Activated naive CD8-positive, alpha-beta T cell treated with anti-CD3 and anti-CD28 coated beads for 36 hours (primary cell): Measurements from ENCODE around the gene MINDY4. TPM values are rescaled to one million over a fixed set of nuclear protein-coding genes. Genes with fewer than 3 reads are reported as not detected.
"Not testable (repeated sequence)": the region's sequence is repeated elsewhere in the genome, so short reads cannot be mapped to it uniquely, and the experiment has no call there.

ENCODE experiments used
- DNase-seq: peaks from one replicate; pipeline ENCODE4 v3.0.0; 2021
- H3K27ac Mint-ChIP-seq: one replicate; pipeline ENCODE4 v1.8.0; 2022; ENCODE audit warnings: mild to moderate bottlenecking, moderate library complexity, mixed read lengths
- H3K27me3 Mint-ChIP-seq: one replicate; pipeline ENCODE4 v1.8.0; 2022; ENCODE audit warnings: mild to moderate bottlenecking, mixed read lengths
- H3K36me3 Mint-ChIP-seq: one replicate; pipeline ENCODE4 v1.8.0; 2021; ENCODE audit warnings: mild to moderate bottlenecking, mixed read lengths
- H3K4me1 Mint-ChIP-seq: one replicate; pipeline ENCODE4 v1.8.0; 2021; ENCODE audit warnings: mixed read lengths
- H3K4me3 Mint-ChIP-seq: one replicate; pipeline ENCODE4 v1.8.0; 2022; ENCODE audit warnings: mild to moderate bottlenecking, moderate library complexity, mixed read lengths
- H3K9me3 Mint-ChIP-seq: one replicate; pipeline ENCODE4 v1.8.0; 2022; ENCODE audit warnings: mixed read lengths
- total RNA-seq, 2 experiments: library from RNA; stranded (reverse); gene quantifications; one replicate each; pipeline ENCODE4 v1.2.3, GENCODE V29; 2021

Gene MINDY4
- total RNA-seq, 2 experiments from 2014 or later: 1.6 to 2.0 TPM

DNA sequence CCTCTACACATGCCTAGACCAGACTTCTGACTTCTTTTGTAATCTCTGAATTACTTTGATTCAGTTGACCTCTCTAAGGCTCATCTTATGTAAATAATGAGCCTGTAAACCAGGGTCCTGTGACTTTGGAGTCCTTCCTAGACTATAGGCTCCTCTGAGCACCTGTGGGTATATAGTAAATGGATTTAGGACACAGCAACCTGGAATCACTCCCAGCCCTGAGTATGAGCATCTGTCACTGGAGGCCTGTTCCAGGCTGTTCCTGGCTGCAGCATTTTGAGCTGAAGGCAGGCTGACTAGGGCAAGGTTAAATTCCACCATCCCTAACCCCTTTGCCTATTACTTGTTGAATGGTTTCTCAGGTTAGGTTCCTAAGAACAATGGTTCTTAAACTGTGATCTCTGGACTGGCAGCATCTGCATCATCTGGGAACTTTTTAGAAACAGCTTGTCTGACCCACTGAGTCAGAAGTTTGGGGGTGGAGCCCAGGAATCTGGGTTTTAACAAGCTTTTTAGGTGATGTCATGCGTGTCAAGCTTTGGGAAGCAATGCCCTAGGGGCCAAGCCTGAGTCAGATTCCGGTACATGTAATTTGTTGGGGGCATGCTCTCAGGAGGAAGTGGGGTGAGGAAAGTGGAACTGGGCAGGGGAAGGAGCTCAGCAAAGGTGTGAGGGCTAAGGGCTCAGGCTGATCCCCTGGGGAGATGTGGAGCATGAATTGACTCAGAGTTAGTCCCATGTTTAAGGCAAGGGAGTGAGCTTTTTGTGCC lies 28.2 kb downstream of the MINDY4 start:
- no peak for DNase-seq
- no peak overlapping the region for H3K4me3 Mint-ChIP-seq
- peaks cover 17% of the 10 kb centered on the region for H3K4me1 Mint-ChIP-seq
- no peaks in the 10 kb centered on the region for H3K36me3 Mint-ChIP-seq
- no peak overlapping the region for H3K27ac Mint-ChIP-seq
- no peaks in the 10 kb centered on the region for H3K9me3 Mint-ChIP-seq
- H3K27me3 Mint-ChIP-seq: no peaks in the 10 kb centered on the region

DNA sequence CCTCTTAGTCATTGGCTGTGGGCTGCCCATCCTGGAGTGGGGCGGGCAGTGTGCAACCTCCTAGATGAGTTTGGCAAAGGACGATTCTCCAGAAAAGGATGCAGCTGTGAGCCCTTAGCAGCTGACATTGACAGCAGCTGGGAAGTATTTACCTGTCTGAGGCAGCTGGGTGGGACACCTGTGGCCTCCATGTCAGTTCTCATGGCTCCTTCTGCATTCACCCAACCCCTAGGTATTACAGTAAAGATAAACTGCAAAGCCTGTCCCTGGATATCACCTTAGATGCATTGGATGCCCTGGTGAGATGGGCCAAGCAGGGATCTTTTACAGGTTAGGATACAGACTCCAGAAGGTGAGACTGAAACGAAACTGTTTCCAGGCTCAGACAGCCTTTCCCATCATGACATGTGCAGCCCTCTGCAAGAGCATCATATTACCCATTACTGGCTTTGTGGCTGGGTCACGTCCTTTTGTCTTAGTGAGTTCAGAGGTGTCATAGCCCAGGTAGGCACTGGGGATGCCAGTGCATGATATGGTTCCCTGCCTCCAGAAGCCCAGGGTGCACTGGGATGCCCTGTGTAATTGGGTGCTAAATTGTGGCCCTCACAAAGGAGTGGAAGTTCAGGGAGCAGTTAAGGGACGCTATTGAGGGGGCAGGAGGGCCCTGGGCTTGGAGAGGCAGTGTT lies 28.9 kb downstream of the MINDY4 start:
- Mint-ChIP-seq H3K4me3 (no peak overlapping the region), H3K27me3 (no peaks in the 10 kb centered on the region), H3K27ac (no peak overlapping the region), H3K9me3 (no peaks in the 10 kb centered on the region), H3K36me3 (no peaks in the 10 kb centered on the region), H3K4me1 (peaks cover 17% of the 10 kb centered on the region)
- no peak for DNase-seq

- Mint-ChIP-seq H3K4me1 (peaks cover 15% of the 10 kb centered on the region), H3K9me3 (no peaks in the 10 kb centered on the region), H3K36me3 (no peaks in the 10 kb centered on the region), H3K27ac (no peak overlapping the region), H3K4me3 (no peak overlapping the region), H3K27me3 (no peaks in the 10 kb centered on the region)
- DNase-seq: no peak
Observed at GRCh38 chr7:30800785-30801252, 29.6 kb downstream of the MINDY4 start.

- no peak overlapping the region for H3K27ac Mint-ChIP-seq
- H3K27me3 Mint-ChIP-seq: no peaks in the 10 kb centered on the region
- H3K4me1 Mint-ChIP-seq: no peaks in the 10 kb centered on the region
- no peaks in the 10 kb centered on the region for H3K36me3 Mint-ChIP-seq
- no peak for DNase-seq
- no peak overlapping the region for H3K4me3 Mint-ChIP-seq
- no peaks in the 10 kb centered on the region for H3K9me3 Mint-ChIP-seq
Observed at GRCh38 chr7:30802812-30803211, 31.6 kb downstream of the MINDY4 start.

- Mint-ChIP-seq H3K27ac (no peak overlapping the region), H3K36me3 (no peaks in the 10 kb centered on the region), H3K4me1 (no peaks in the 10 kb centered on the region), H3K4me3 (no peak overlapping the region), H3K9me3 (no peaks in the 10 kb centered on the region), H3K27me3 (no peaks in the 10 kb centered on the region)
- DNase-seq: no peak
Observed at GRCh38 chr7:30804078-30804661, 33.0 kb downstream of the MINDY4 start.

- H3K4me1 Mint-ChIP-seq: no peaks in the 10 kb centered on the region
- DNase-seq: no peak
- no peaks in the 10 kb centered on the region for H3K36me3 Mint-ChIP-seq
- H3K27me3 Mint-ChIP-seq: no peaks in the 10 kb centered on the region
- no peak overlapping the region for H3K27ac Mint-ChIP-seq
- H3K9me3 Mint-ChIP-seq: no peaks in the 10 kb centered on the region
- H3K4me3 Mint-ChIP-seq: no peak overlapping the region
Observed at GRCh38 chr7:30805081-30805691, 34.0 kb downstream of the MINDY4 start.

GRCh38 chr7:30805931-30806330 lies 34.7 kb downstream of the MINDY4 start:
- no peak overlapping the region for H3K27ac Mint-ChIP-seq
- no peaks in the 10 kb centered on the region for H3K36me3 Mint-ChIP-seq
- no peaks in the 10 kb centered on the region for H3K27me3 Mint-ChIP-seq
- H3K4me3 Mint-ChIP-seq: no peak overlapping the region
- no peaks in the 10 kb centered on the region for H3K9me3 Mint-ChIP-seq
- H3K4me1 Mint-ChIP-seq: no peaks in the 10 kb centered on the region
- DNase-seq: no peak

DNA sequence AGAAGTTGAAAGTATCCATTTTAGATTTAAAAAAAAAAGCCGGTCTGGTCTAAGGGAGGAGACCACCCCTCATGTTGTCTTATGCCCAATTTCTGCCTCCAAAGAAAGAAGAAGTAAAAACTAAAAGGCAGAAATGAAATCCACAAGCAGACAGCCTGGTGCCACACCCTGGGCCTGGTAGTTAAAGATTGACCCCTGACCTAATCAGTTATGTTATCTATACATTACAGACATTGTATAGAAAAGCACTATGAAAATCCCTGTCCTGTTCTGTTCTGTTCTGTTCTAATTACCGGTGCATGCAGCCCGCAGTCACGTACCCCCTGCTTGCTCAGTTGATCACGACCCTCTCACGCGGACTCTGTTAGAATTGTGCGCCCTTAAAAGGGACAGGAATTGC lies 36.3 kb downstream of the MINDY4 start:
- not testable (repeated sequence) for DNase-seq, H3K4me3 Mint-ChIP-seq, H3K36me3 Mint-ChIP-seq, H3K27me3 Mint-ChIP-seq, H3K9me3 Mint-ChIP-seq, H3K27ac Mint-ChIP-seq, H3K4me1 Mint-ChIP-seq

GRCh38 chr7:30807941-30808340 lies 36.7 kb downstream of the MINDY4 start:
- not testable (repeated sequence) for DNase-seq, H3K4me3 Mint-ChIP-seq, H3K36me3 Mint-ChIP-seq, H3K27ac Mint-ChIP-seq, H3K27me3 Mint-ChIP-seq, H3K4me1 Mint-ChIP-seq, H3K9me3 Mint-ChIP-seq

- H3K27ac Mint-ChIP-seq: no peak overlapping the region
Observed at GRCh38 chr7:30810986-30811385, 39.8 kb downstream of the MINDY4 start.

GRCh38 chr7:30812676-30813075 lies 41.5 kb downstream of the MINDY4 start:
- H3K27ac Mint-ChIP-seq: no peak overlapping the region
- no peaks in the 10 kb centered on the region for H3K27me3 Mint-ChIP-seq

More at GRCh38 chr7:30810986-30811385, 39.8 kb downstream of the MINDY4 start:
- H3K27me3 Mint-ChIP-seq: no peaks in the 10 kb centered on the region
- no peaks in the 10 kb centered on the region for H3K36me3 Mint-ChIP-seq
- H3K4me3 Mint-ChIP-seq: no peak overlapping the region
- no peak for DNase-seq
- H3K9me3 Mint-ChIP-seq: no peaks in the 10 kb centered on the region
- no peaks in the 10 kb centered on the region for H3K4me1 Mint-ChIP-seq

GRCh38 chr7:30813466-30813865 lies 42.2 kb downstream of the MINDY4 start:
- H3K27ac Mint-ChIP-seq: no peak overlapping the region
- no peaks in the 10 kb centered on the region for H3K4me1 Mint-ChIP-seq
- H3K27me3 Mint-ChIP-seq: no peaks in the 10 kb centered on the region
- no peaks in the 10 kb centered on the region for H3K9me3 Mint-ChIP-seq
- no peak for DNase-seq
- no peaks in the 10 kb centered on the region for H3K36me3 Mint-ChIP-seq
- no peak overlapping the region for H3K4me3 Mint-ChIP-seq

More at GRCh38 chr7:30812676-30813075, 41.5 kb downstream of the MINDY4 start:
- no peaks in the 10 kb centered on the region for H3K4me1 Mint-ChIP-seq
- no peaks in the 10 kb centered on the region for H3K36me3 Mint-ChIP-seq
- no peak overlapping the region for H3K4me3 Mint-ChIP-seq
- H3K9me3 Mint-ChIP-seq: no peaks in the 10 kb centered on the region
- no peak for DNase-seq

DNA sequence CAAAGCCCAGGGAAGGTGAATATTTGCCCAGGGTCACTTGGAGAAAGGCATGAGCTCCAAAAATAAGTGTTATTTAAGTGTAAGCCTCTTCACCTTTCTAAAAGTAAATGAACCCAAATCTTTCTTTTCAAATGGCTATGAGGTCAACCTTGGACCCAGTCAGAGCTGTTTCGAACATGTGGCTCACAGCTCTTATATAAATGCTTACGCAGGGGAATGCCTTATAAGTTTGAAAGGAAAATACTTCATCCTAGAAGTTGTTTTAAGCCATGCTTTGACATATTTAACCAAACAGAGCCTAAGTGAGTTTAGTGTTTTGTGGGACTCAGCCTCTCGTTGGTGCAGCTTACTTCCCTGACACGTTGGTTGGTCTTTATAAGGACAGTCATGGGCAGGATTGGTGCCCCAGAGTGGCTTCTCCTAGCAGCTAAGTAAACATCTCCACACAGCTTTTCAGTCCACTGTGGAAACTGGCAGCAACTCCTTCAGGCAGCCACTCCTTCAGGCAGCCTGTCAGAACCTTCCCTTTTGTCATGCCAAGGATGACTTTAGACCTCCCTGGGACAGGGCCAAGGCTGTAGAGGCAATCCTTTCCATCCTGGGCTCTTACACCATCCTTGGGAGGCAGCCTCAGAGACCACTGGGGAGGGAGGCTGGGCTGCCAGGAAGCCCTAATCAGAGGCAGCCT lies 43.6 kb downstream of the MINDY4 start:
- no peak overlapping the region for H3K4me3 Mint-ChIP-seq
- H3K9me3 Mint-ChIP-seq: no peaks in the 10 kb centered on the region
- no peaks in the 10 kb centered on the region for H3K27me3 Mint-ChIP-seq
- no peak for DNase-seq
- H3K4me1 Mint-ChIP-seq: no peaks in the 10 kb centered on the region
- H3K36me3 Mint-ChIP-seq: no peaks in the 10 kb centered on the region
- no peak overlapping the region for H3K27ac Mint-ChIP-seq

DNA sequence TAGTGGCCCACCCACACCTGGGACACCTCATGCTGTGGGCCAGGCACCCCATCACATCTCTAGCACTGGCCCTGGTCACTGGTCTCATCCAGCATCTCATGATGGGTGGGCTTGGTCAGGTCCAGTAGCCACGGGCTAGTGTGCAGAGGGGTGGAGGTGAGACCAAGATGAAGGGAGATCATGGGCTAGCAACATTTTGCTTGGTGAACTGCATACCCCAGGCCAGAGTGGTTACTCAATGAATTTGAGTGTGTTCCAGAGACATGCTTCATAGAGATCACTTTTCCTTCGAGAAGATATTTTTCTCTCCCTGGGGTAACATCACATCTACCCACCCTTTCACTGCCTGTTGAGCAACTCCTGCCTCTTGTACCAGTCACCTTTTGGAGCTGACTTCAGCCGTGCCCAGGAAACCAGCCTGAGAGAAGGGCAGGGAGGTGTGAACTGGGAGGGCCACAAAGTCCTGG lies 44.2 kb downstream of the MINDY4 start:
- Mint-ChIP-seq H3K9me3 (no peaks in the 10 kb centered on the region), H3K36me3 (no peaks in the 10 kb centered on the region), H3K4me3 (no peak overlapping the region), H3K4me1 (no peaks in the 10 kb centered on the region), H3K27me3 (no peaks in the 10 kb centered on the region), H3K27ac (no peak overlapping the region)
- no peak for DNase-seq
